Nephron progenitor cell (in vitro differentiated cells): ENCODE results near the gene CGNL1.

Experiments used
- DNase-seq: peaks from one replicate; pipeline ENCODE4 v3.0.0; 2021
- H3K27ac Mint-ChIP-seq: 2 replicates; pipeline ENCODE4 v1.8.0; 2021; ENCODE audit warnings: mild to moderate bottlenecking, moderate library complexity, mixed read lengths
- H3K27me3 Mint-ChIP-seq: 2 replicates; pipeline ENCODE4 v1.8.0; 2021; ENCODE audit warnings: mild to moderate bottlenecking, low read depth, mixed read lengths; ENCODE audit not compliant: poor library complexity
- H3K36me3 Mint-ChIP-seq: 2 replicates; pipeline ENCODE4 v1.8.0; 2021; ENCODE audit warnings: low read depth, mixed read lengths
- H3K4me1 Mint-ChIP-seq: 2 replicates; pipeline ENCODE4 v1.8.0; 2021; ENCODE audit warnings: mixed read lengths
- H3K4me3 Mint-ChIP-seq: 2 replicates; pipeline ENCODE4 v1.8.0; 2021; ENCODE audit warnings: mild to moderate bottlenecking, moderate library complexity, mixed read lengths
- H3K9me3 Mint-ChIP-seq: 2 replicates; pipeline ENCODE4 v1.8.0; 2021; ENCODE audit warnings: mild to moderate bottlenecking, moderate library complexity, mixed read lengths
- TF ChIP-seq, protein P1 (sequence below): fragments of 200-600 bp; sonication (generic); IDR thresholded peaks from 2 replicates; pipeline ENCODE4 v1.5.0; 2021; ENCODE audit warnings: antibody characterized with exemption

CGNL1 gene

DNA sequence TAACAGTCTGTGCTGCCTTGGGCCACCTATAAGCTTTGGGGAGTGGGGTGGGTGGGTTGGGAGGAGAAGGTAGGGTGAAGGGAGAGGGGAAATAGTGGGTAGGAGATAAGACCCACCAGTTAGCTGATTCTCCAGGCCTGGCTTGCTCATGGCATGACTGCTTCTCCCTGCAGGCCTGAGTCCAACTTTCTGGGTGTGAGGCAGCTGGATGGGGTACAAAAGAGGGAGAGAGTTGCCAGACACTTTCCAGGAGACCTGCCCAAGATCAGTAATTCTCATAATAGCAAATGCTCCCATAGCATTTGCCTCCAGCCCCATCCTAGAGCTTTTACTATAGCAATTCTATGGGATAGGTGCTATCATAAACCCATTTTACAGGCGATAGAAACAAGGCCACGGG, 7.7 kb downstream of the CGNL1 start:
- TF ChIP-seq, protein P1, sequence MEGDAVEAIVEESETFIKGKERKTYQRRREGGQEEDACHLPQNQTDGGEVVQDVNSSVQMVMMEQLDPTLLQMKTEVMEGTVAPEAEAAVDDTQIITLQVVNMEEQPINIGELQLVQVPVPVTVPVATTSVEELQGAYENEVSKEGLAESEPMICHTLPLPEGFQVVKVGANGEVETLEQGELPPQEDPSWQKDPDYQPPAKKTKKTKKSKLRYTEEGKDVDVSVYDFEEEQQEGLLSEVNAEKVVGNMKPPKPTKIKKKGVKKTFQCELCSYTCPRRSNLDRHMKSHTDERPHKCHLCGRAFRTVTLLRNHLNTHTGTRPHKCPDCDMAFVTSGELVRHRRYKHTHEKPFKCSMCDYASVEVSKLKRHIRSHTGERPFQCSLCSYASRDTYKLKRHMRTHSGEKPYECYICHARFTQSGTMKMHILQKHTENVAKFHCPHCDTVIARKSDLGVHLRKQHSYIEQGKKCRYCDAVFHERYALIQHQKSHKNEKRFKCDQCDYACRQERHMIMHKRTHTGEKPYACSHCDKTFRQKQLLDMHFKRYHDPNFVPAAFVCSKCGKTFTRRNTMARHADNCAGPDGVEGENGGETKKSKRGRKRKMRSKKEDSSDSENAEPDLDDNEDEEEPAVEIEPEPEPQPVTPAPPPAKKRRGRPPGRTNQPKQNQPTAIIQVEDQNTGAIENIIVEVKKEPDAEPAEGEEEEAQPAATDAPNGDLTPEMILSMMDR: no peak
- no peaks in the 10 kb centered on the region for H3K36me3 Mint-ChIP-seq
- H3K4me1 Mint-ChIP-seq: peaks cover 81% of the 10 kb centered on the region
- no peak for DNase-seq
- no peak overlapping the region for H3K4me3 Mint-ChIP-seq
- H3K9me3 Mint-ChIP-seq: no peaks in the 10 kb centered on the region
- H3K27me3 Mint-ChIP-seq: peaks cover 6% of the 10 kb centered on the region
- H3K27ac Mint-ChIP-seq: no peak overlapping the region

DNA sequence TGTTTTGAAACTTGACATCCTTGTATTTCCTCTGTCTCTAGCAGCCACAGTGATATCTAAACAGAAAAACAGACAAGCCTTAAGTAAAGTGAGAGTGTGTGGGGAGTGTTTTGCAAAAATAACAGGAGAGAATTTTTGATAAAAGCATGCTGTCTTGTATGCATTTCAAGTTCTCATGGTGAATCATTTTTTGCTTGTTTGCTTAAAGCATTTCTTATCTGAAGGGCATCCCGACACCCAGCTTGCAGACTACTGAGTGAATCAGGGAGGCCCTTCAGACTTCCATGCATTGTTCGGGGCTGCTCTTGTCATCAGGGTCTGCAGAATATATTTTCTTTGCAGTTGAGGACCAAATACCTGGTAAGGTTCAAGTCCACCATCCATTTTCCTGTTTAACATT, 8.5 kb downstream of the CGNL1 start:
- H3K4me1 Mint-ChIP-seq: peaks cover 73% of the 10 kb centered on the region
- TF ChIP-seq, protein P1: no peak
- H3K27me3 Mint-ChIP-seq: peaks cover 5% of the 10 kb centered on the region
- no peak overlapping the region for H3K4me3 Mint-ChIP-seq
- no peaks in the 10 kb centered on the region for H3K9me3 Mint-ChIP-seq
- DNase-seq: no peak
- H3K27ac Mint-ChIP-seq: no peak overlapping the region
- no peaks in the 10 kb centered on the region for H3K36me3 Mint-ChIP-seq

DNA sequence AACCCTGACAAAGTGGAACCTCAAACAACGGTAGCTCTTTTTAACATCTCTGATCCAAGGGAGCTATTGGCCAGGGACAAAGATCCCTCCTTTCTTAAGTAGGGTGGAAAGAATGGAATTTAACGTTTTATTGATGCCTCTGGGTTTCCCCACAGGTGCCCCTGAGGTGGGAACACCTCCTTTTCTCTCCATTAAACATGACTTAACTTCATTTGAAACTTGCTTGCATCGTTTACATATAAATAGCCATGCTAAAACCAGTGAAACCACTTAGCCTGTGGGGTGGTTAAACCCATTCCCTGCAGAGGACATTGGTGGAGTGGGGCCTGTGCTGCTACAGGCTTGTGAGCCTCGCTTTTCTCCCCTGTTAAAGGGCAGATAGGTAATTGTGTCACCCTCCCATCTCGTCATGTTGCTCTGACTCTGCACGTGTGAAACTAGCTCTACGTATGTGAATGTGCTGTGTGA, 9.7 kb downstream of the CGNL1 start:
- H3K4me1 Mint-ChIP-seq: peaks cover 72% of the 10 kb centered on the region
- no peak overlapping the region for H3K27ac Mint-ChIP-seq
- no peak overlapping the region for H3K4me3 Mint-ChIP-seq
- H3K27me3 Mint-ChIP-seq: peaks cover 2% of the 10 kb centered on the region
- H3K9me3 Mint-ChIP-seq: peaks cover 9% of the 10 kb centered on the region
- TF ChIP-seq, protein P1: no peak
- DNase-seq: no peak
- peaks cover 9% of the 10 kb centered on the region for H3K36me3 Mint-ChIP-seq

DNA sequence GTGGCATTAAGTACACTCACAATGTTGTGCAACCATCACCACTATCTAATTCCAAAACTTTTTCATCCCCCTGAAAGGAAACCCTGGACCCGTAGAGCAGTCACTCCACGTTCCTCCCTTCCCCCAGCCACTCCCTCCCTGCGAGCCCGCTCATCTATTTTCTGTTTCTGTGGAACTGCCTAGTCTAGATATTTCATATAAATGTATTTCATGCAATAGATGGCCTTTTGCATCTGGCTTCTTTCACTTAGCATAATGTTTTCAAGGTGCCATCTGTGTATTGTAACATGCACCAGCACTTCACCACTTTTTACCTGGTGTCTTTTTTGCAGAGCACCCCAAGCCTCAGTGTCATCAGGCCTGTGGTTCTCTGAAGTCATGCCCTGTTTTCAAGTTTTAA, 10.7 kb downstream of the CGNL1 start:
- H3K27ac Mint-ChIP-seq: peak overlapping the region; percentile 94
- peaks cover 62% of the 10 kb centered on the region for H3K4me1 Mint-ChIP-seq
- H3K27me3 Mint-ChIP-seq: peaks cover 2% of the 10 kb centered on the region
- H3K9me3 Mint-ChIP-seq: peaks cover 13% of the 10 kb centered on the region
- peaks cover 11% of the 10 kb centered on the region for H3K36me3 Mint-ChIP-seq
- TF ChIP-seq, protein P1: no peak
- H3K4me3 Mint-ChIP-seq: peak overlapping the region; percentile 7
- no peak for DNase-seq

DNA sequence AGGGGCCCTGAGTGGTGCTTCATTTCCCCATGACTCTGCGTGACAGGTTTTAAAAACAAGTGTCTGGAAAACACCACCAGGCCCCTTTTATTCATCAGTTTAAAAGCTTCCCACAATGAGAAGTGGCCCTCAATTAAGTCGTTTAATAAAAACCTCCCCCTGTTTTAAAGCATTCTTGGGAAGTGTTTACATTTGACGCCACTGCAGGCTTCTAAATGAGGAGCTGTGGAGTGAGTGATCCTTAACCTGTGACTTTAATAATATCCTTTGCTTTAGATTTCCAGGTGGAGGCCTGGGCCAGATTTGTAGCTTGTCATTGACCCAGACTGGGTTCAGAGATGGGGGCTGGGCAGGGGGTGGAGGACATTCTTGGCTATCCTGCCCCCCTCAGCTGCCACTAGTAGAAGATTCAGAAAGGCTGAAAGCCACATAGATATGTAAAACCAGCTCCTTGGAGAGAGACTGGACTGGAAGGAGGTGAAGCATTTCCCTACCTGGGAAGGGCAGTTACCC, 11.3 kb downstream of the CGNL1 start:
- TF ChIP-seq, protein P1: no peak
- Mint-ChIP-seq H3K4me3 (peak overlapping the region; percentile 44), H3K27ac (peak overlapping the region; percentile 94)

DNA sequence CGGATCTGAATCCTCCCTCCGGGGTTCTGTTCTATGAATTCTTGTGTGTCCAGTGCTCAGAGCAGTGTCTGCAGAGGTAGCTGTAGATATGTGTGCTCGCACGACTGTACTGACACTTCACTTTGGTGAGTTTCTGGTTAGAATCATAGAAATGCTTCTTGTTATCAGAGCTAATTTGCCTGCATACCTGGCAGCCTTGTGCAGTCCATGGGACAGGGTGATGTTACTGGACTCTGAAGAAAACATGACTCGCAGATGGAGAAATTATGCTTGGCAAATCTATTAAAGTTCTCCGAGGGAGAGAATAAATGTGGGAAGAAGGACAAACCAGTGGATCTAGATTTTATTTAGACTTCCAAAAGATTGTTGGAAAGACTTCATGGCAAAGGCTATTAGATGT, 12.2 kb downstream of the CGNL1 start:
- Mint-ChIP-seq H3K9me3 (peaks cover 13% of the 10 kb centered on the region), H3K4me3 (peak overlapping the region; percentile 2), H3K27ac (no peak overlapping the region), H3K27me3 (peaks cover 2% of the 10 kb centered on the region), H3K36me3 (peaks cover 11% of the 10 kb centered on the region), H3K4me1 (peaks cover 60% of the 10 kb centered on the region)
- DNase-seq: no peak
- TF ChIP-seq, protein P1: no peak

More for the DNA sequence above, 11.3 kb downstream of the CGNL1 start:
- H3K4me1 Mint-ChIP-seq: peaks cover 61% of the 10 kb centered on the region
- peaks cover 2% of the 10 kb centered on the region for H3K27me3 Mint-ChIP-seq
- no peak for DNase-seq
- H3K36me3 Mint-ChIP-seq: peaks cover 11% of the 10 kb centered on the region
- H3K9me3 Mint-ChIP-seq: peaks cover 13% of the 10 kb centered on the region
